Activated B cell treated with CpG ODN at 0.5 μM for 24 hours (primary cell): ENCODE data around the gene EFS. TPM values are rescaled to one million over a fixed set of nuclear protein-coding genes. Genes with fewer than 3 reads are reported as not detected.
A peak's percentile ranks its signal among the peaks of the same experiment; 100 is the strongest.
"Not testable (repeated sequence)": the region's sequence is repeated elsewhere in the genome, so short reads cannot be mapped to it uniquely, and the experiment has no call there.

Source experiments
- ATAC-seq: fragments of 200-7000 bp; cut with Tn5 transposase; one replicate; pipeline ENCODE4 v1.10.0; 2021; ENCODE audit warnings: low read depth, mild to moderate bottlenecking, moderate library complexity
- CTCF ChIA-PET: fragments of 350-600 bp; sonication (Branson Sonifier 250); formaldehyde crosslinking; loops from one replicate; lab custom pipeline; 2021; ENCODE audit warnings: antibody characterized with exemption; lab: Charles Lee
- POLR2A ChIA-PET: fragments of 350-600 bp; sonication (Branson Sonifier 250); formaldehyde crosslinking; loops from one replicate; lab custom pipeline; 2021; ENCODE audit warnings: antibody characterized with exemption; lab: Charles Lee
- DNase-seq: peaks from one replicate; pipeline ENCODE4 v3.0.0; 2022
- H3K27ac Mint-ChIP-seq: one replicate; pipeline ENCODE4 v1.8.0; 2020; ENCODE audit warnings: mixed read lengths
- H3K27me3 Mint-ChIP-seq: one replicate; pipeline ENCODE4 v1.8.0; 2021; ENCODE audit warnings: mixed read lengths
- H3K36me3 Mint-ChIP-seq: one replicate; pipeline ENCODE4 v1.8.0; 2021; ENCODE audit warnings: low read depth, mixed read lengths
- H3K4me1 Mint-ChIP-seq: one replicate; pipeline ENCODE4 v1.8.0; 2021; ENCODE audit warnings: mixed read lengths
- H3K4me3 Mint-ChIP-seq: one replicate; pipeline ENCODE4 v1.8.0; 2020; ENCODE audit warnings: mild to moderate bottlenecking, mixed read lengths
- H3K9me3 Mint-ChIP-seq: one replicate; pipeline ENCODE4 v1.8.0; 2020; ENCODE audit warnings: mixed read lengths
- intact Hi-C: fragments of 100-400 bp; cut with micrococcal nuclease; formaldehyde crosslinking; loops from one replicate; pipeline ENCODE4 v1.15.1; 2024
- total RNA-seq: library from RNA; stranded (reverse); gene quantifications from 2 replicates; pipeline ENCODE4 v1.2.3, GENCODE V29; 2022
- TF ChIP-seq, protein P1 (sequence below): fragments of 200-600 bp; IDR thresholded peaks from one replicate; pipeline ENCODE4 v1.8.0; 2022; ENCODE audit warnings: antibody characterized with exemption, mild to moderate bottlenecking

The EFS gene
- total RNA-seq, 1 donor from 2014 or later = not detected

DNA sequence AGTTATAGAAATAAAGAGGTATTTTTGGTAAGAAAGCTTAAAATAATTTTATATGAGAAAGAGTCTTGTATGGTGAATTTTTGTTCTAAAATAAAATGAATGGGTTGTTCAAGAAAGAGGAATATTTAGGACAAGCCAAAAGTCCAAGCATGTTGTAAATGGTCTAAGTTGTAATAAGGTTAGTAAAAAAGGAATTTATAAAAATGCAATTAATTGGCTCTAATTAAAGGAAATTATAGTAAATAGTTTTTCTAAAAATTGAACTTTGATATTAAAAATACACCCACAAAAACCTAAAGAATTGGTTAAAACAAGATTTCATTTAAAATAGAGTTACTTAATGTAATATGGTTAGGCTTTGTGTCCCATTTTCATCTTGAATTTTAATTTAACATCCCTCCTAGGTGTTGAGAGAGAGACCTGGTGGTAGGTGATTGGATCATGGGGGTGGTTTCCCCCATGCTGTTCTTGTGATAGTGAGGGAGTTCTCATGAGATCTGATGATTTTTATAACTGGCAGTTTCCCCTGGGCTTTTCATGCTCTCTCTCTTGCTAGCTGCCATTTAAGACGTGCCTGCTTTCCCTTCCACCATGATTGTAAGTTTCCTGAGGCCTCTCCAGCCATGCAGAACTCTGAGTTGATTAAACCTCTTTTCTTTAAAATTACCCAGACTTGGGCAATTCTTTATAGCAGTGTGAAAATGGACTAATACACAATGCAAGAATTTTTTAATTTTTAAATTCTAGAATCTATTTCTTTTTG, 25.3 kb downstream of the EFS start:
- Mint-ChIP-seq H3K36me3 (peaks cover 2% of the 10 kb centered on the region), H3K27ac (no peak overlapping the region), H3K9me3 (peaks cover 6% of the 10 kb centered on the region), H3K27me3 (peaks cover 39% of the 10 kb centered on the region), H3K4me3 (no peak overlapping the region), H3K4me1 (no peaks in the 10 kb centered on the region)
- intact Hi-C loops = no loop called here
- DNase-seq (no peak), ATAC-seq (no peak)
- POLR2A ChIA-PET = no interaction called here
- CTCF ChIA-PET = no interaction called here
- TF ChIP-seq, protein P1, sequence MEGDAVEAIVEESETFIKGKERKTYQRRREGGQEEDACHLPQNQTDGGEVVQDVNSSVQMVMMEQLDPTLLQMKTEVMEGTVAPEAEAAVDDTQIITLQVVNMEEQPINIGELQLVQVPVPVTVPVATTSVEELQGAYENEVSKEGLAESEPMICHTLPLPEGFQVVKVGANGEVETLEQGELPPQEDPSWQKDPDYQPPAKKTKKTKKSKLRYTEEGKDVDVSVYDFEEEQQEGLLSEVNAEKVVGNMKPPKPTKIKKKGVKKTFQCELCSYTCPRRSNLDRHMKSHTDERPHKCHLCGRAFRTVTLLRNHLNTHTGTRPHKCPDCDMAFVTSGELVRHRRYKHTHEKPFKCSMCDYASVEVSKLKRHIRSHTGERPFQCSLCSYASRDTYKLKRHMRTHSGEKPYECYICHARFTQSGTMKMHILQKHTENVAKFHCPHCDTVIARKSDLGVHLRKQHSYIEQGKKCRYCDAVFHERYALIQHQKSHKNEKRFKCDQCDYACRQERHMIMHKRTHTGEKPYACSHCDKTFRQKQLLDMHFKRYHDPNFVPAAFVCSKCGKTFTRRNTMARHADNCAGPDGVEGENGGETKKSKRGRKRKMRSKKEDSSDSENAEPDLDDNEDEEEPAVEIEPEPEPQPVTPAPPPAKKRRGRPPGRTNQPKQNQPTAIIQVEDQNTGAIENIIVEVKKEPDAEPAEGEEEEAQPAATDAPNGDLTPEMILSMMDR = no peak

DNA sequence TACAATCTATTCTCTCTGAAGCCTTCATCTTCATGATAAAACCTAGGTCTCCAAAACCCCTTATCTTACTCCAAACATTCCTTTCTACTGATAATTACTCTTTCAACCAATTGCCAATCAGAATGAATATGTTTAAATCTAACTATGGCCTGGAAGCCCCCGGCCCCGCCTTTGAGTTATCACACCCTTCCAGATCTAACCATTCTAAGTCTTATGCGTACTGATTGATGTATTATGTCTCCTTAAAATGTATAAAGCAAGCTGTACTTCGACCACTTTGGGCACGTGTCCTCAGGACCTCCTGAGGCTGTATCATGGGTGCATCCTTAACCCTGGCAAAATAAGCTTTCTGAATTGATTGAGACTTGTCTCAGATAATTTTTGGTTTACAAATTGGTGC, 29.3 kb downstream of the EFS start:
- H3K4me3 Mint-ChIP-seq = no peak overlapping the region
- ChIA-PET POLR2A (interaction anchor here (0.5 kb wide), 1 partner anchor 43 kb away, joined by 5 read pairs; no protein-coding TSS in a partner anchor), CTCF (interaction anchor here (0.6 to 1.2 kb wide), 4 partner anchors 40 to 267 kb away, joined by 3 to 4 read pairs (median 3); no protein-coding TSS in a partner anchor)
- intact Hi-C loops = no loop called here
- no peaks in the 10 kb centered on the region for H3K4me1 Mint-ChIP-seq
- TF ChIP-seq, protein P1 = no peak
- H3K36me3 Mint-ChIP-seq = peaks cover 2% of the 10 kb centered on the region
- no peak overlapping the region for H3K27ac Mint-ChIP-seq
- peaks cover 33% of the 10 kb centered on the region for H3K27me3 Mint-ChIP-seq
- H3K9me3 Mint-ChIP-seq = peaks cover 6% of the 10 kb centered on the region
- DNase-seq (no peak), ATAC-seq (no peak)

DNA sequence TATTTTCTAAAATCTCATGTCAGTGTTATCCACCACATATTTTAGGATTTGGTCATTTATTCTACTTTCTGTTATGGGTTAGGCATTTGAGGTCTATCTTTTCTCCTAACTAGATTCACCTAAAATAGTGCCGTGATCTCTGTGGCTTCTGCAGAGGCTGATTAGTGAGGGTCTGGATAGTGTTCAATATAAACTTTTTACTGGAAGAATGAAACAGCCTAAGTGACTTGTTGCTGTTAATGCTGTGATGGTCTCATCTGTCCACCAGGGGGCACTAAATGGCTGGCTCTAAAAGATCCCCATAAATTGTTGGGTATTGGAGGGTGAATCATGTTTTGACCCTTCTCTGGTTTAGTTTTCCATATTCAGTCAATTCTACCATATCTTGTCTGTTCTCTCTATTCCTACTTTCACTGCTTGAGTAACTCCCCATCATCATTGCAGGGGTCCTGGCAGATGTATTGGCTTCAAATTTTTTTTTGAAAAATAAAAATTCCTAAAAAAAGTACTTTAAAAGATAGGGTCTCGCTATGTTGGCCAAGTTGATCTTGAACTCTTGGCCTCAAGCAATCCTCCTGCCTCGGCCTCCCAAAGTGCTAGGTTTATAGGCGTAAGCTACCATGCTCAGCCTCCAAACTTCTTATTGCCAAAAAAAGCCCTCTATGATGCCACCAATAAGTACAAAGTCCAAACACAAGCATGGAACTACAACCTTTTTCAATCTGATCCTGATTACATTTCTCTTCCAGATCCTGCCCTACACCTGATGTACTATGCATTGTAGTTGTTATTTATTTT, 36.8 kb downstream of the EFS start:
- no peak overlapping the region for H3K27ac Mint-ChIP-seq
- H3K36me3 Mint-ChIP-seq = peaks cover 31% of the 10 kb centered on the region
- no peak overlapping the region for H3K4me3 Mint-ChIP-seq
- ATAC-seq (peak; percentile 73), DNase-seq (no peak)
- H3K4me1 Mint-ChIP-seq = peaks cover 3% of the 10 kb centered on the region
- H3K9me3 Mint-ChIP-seq = no peaks in the 10 kb centered on the region
- ChIA-PET CTCF (interaction anchor here (1.7 to 2.9 kb wide), 3 partner anchors 52 to 233 kb away, joined by 5 to 13 read pairs (median 6); no protein-coding TSS in a partner anchor), POLR2A (interaction anchor here (0.6 kb wide), 1 partner anchor 233 kb away, joined by 4 read pairs; no protein-coding TSS in a partner anchor)
- TF ChIP-seq, protein P1 = peak; percentile 42
- intact Hi-C loops = loop anchor here (1.0 to 10.0 kb wide), 6 partner anchors 52 to 627 kb away; partner anchors contain the start of genes DHRS4 and NGDN
- no peaks in the 10 kb centered on the region for H3K27me3 Mint-ChIP-seq

DNA sequence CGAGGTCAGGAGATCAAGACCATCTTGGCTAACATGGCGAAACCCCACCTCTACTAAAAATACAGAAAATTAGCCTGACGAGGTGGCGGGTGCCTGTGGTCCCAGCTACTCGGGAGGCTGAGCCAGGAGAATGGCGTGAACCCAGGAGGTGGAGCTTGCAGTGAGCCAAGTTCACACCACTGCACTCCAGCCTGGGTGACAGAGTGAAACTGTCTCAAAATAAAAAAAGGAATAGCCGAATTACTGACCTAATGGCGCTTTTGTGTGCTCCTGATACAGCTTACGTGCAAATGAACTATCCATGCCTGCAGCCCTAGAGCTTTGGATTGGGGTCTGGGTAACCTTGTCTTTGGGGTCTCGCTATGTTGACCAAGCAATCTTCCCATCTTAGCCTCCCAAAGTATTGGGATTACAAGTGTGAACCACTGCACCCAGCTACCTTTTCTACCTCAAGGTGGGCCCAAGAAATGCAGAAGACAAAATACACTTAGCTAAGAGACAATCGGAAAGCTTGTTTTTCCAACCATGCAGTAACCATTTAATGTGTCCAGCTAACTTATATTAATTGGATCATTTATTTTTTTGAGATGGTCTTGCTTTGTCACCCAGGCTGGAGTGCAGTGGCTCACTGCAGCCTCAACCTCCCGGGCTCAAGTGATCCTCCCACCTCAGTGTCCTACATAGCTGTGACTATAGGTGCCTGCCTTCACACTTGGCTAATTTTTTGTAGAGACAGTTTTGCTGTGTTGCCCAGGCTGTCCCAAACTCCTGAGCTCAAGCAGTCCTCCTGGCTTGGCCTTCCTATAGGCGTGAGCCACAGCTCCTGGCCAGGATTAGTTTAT, 38.3 kb downstream of the EFS start:
- peaks cover 16% of the 10 kb centered on the region for H3K4me1 Mint-ChIP-seq
- TF ChIP-seq, protein P1 = no peak
- H3K27ac Mint-ChIP-seq = no peak overlapping the region
- H3K36me3 Mint-ChIP-seq = peaks cover 45% of the 10 kb centered on the region
- intact Hi-C loops = loop anchor here (10.0 kb wide), 1 partner anchor 628 kb away; the partner anchor contains the start of gene DHRS4
- H3K4me3 Mint-ChIP-seq = no peak overlapping the region
- POLR2A ChIA-PET = interaction anchor here (0.8 to 1.8 kb wide), 4 partner anchors 17 to 26 kb away, joined by 3 to 9 read pairs (median 5); partner anchors contain the start of gene PPP1R3E
- DNase-seq (no peak), ATAC-seq (no peak)
- CTCF ChIA-PET = interaction anchor here (0.9 to 2.9 kb wide), 6 partner anchors 11 to 236 kb away, joined by 3 to 13 read pairs (median 5); partner anchors contain the start of gene PPP1R3E
- no peaks in the 10 kb centered on the region for H3K9me3 Mint-ChIP-seq
- no peaks in the 10 kb centered on the region for H3K27me3 Mint-ChIP-seq

DNA sequence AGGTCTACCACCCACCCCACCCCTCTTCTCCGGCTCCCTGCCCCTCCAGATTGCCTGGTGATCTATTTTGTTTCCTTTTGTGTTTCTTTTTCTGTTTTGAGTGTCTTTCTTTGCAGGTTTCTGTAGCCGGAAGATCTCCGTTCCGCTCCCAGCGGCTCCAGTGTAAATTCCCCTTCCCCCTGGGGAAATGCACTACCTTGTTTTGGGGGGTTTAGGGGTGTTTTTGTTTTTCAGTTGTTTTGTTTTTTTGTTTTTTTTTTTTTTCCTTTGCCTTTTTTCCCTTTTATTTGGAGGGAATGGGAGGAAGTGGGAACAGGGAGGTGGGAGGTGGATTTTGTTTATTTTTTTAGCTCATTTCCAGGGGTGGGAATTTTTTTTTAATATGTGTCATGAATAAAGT, 39.2 kb downstream of the EFS start:
- H3K4me3 Mint-ChIP-seq, H3K27me3 Mint-ChIP-seq, DNase-seq, ATAC-seq, H3K27ac Mint-ChIP-seq, H3K9me3 Mint-ChIP-seq: not testable (repeated sequence)
- ChIA-PET POLR2A (interaction anchor here (1.8 kb wide), 1 partner anchor 23 kb away, joined by 9 read pairs; the partner anchor contains the start of gene PPP1R3E), CTCF (interaction anchor here (1.2 to 2.9 kb wide), 2 partner anchors 23 to 54 kb away, joined by 3 to 13 read pairs; partner anchors contain the start of gene PPP1R3E)
- intact Hi-C loops = loop anchor here (10.0 kb wide), 1 partner anchor 629 kb away; the partner anchor contains the start of gene DHRS4
- Mint-ChIP-seq H3K4me1 (peaks cover 17% of the 10 kb centered on the region), H3K36me3 (peaks cover 47% of the 10 kb centered on the region)
